Daoy (cell line): Measurements from ENCODE around the gene ZSWIM6. TPM values are rescaled to one million over a fixed set of nuclear protein-coding genes. Genes with fewer than 3 reads are reported as not detected.

Experiments
- DNase-seq: peaks from one replicate; pipeline ENCODE4 v3.0.0-alpha.2; 2015; ENCODE audit warnings: low read depth
- total RNA-seq: library from RNA; depleted of rRNA; stranded (reverse); fragments of >200 nt; shearing (Covaris generic); gene quantifications from 2 replicates; pipeline ENCODE4 v1.2.3, GENCODE V29; 2014; rRNA removed

ZSWIM6 gene
- 2.5 and 3.6 TPM in 2 replicates for total RNA-seq

- DNase-seq: peak; percentile 100
Measured at GRCh38 chr5:61331407-61332357, at the start of gene ZSWIM6. Gene ZSWIM6 (plus strand): TSS chr5:61332258. CDS start chr5:61332273, 15 bp downstream.

- no peak for DNase-seq
Measured at GRCh38 chr5:61283471-61283870, 48.6 kb upstream of the ZSWIM6 start.

- DNase-seq: no peak
Measured at GRCh38 chr5:61285531-61285930, 46.5 kb upstream of the ZSWIM6 start.

GRCh38 chr5:61286446-61287132 lies 45.5 kb upstream of the ZSWIM6 start:
- no peak for DNase-seq

GRCh38 chr5:61287474-61287873 lies 44.6 kb upstream of the ZSWIM6 start:
- no peak for DNase-seq

- no peak for DNase-seq
Measured at GRCh38 chr5:61289241-61289640, 42.8 kb upstream of the ZSWIM6 start.

- no peak for DNase-seq
Measured at GRCh38 chr5:61289669-61290306, 42.3 kb upstream of the ZSWIM6 start.

GRCh38 chr5:61290791-61291210 lies 41.3 kb upstream of the ZSWIM6 start:
- peak; percentile 54 for DNase-seq

- no peak for DNase-seq
Measured at GRCh38 chr5:61292062-61292657, 39.9 kb upstream of the ZSWIM6 start.

- no peak for DNase-seq
Measured at GRCh38 chr5:61293071-61293470, 39.0 kb upstream of the ZSWIM6 start.

GRCh38 chr5:61293873-61294272 lies 38.2 kb upstream of the ZSWIM6 start:
- no peak for DNase-seq

GRCh38 chr5:61295365-61295764 lies 36.7 kb upstream of the ZSWIM6 start:
- no peak for DNase-seq

- DNase-seq: no peak
Measured at GRCh38 chr5:61298066-61298465, 34.0 kb upstream of the ZSWIM6 start.

GRCh38 chr5:61298580-61298979 lies 33.5 kb upstream of the ZSWIM6 start:
- peak; percentile 60 for DNase-seq

- DNase-seq: no peak
Measured at GRCh38 chr5:61299261-61299681, 32.8 kb upstream of the ZSWIM6 start.

- peak; percentile 98 for DNase-seq
Measured at GRCh38 chr5:61301341-61302199, 30.5 kb upstream of the ZSWIM6 start.

- DNase-seq: no peak
Measured at GRCh38 chr5:61302200-61302563, 29.9 kb upstream of the ZSWIM6 start.

GRCh38 chr5:61303346-61303745 lies 28.7 kb upstream of the ZSWIM6 start:
- DNase-seq: no peak

- DNase-seq: peak; percentile 79
Measured at GRCh38 chr5:61304590-61305381, 27.3 kb upstream of the ZSWIM6 start.

GRCh38 chr5:61306531-61307131 lies 25.4 kb upstream of the ZSWIM6 start:
- peak; percentile 84 for DNase-seq
